ENCODE results near the gene PKNOX2. TPM values are rescaled to one million over a fixed set of nuclear protein-coding genes. Genes with fewer than 3 reads are reported as not detected.

PKNOX2 gene
- total RNA-seq, 1 donor from 2014 or later = 39.9 TPM

DNA sequence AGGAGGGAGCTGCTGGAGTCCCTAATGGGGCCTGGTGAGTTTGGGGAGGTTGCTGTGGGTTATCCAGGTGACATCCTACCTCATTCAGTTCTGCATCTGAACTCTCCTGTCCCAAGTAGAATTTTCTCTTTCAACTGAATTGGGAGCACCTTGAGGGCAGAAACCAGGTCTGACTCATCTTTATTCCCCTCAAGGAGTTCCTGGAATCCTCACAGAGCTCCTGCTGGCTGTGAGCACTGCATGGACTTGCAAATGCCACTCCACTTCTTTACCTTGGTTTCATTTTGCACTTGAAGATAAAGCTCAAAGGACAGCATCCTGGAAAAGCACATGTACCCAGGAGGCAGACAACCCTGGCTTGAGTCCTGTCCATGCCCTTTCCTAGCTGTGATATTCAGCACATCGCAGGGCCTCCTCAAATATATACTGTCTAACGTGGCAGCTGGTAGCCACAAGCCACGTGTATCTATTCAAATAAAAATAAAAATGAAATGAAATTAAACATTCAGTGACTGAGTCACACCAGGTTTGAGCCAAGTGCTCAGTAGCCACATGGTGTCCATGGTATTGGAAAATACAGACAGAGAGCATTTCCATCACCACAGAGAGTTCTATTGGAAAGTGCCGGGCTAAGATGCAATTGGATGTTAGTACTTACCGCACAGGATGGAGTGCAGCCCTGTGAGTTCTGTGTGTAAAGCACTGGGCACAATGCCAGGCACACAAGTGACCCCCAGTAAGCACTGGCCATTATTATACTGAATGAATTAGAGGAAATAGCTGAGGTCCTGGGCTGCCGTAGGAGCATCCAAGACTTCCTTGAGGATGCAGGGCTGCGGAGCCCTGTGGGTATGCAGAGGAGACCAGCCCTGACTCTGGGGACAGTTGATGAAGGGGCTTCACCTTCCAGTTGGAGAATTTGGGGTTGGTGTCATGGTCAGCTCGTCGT, 149.0 kb downstream of the PKNOX2 start:
- Mint-ChIP-seq H3K36me3 (ENCODE audit: insufficient read depth) (peaks cover 12% of the 10 kb centered on the region), H3K4me3 (ENCODE audit: low read depth) (no peak overlapping the region), H3K4me1 (ENCODE audit: low read depth) (no peaks in the 10 kb centered on the region), H3K27ac (no peak overlapping the region), H3K27me3 (no peaks in the 10 kb centered on the region), H3K9me3 (ENCODE audit: low read depth) (peaks cover 9% of the 10 kb centered on the region)
- DNase-seq (ENCODE audit: low spot score, unreplicated experiment) = no peak
- TF ChIP-seq, protein P1, sequence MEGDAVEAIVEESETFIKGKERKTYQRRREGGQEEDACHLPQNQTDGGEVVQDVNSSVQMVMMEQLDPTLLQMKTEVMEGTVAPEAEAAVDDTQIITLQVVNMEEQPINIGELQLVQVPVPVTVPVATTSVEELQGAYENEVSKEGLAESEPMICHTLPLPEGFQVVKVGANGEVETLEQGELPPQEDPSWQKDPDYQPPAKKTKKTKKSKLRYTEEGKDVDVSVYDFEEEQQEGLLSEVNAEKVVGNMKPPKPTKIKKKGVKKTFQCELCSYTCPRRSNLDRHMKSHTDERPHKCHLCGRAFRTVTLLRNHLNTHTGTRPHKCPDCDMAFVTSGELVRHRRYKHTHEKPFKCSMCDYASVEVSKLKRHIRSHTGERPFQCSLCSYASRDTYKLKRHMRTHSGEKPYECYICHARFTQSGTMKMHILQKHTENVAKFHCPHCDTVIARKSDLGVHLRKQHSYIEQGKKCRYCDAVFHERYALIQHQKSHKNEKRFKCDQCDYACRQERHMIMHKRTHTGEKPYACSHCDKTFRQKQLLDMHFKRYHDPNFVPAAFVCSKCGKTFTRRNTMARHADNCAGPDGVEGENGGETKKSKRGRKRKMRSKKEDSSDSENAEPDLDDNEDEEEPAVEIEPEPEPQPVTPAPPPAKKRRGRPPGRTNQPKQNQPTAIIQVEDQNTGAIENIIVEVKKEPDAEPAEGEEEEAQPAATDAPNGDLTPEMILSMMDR (IDR thresholded peaks at IDR 0.05; ENCODE audit: unreplicated experiment) = no peak

DNA sequence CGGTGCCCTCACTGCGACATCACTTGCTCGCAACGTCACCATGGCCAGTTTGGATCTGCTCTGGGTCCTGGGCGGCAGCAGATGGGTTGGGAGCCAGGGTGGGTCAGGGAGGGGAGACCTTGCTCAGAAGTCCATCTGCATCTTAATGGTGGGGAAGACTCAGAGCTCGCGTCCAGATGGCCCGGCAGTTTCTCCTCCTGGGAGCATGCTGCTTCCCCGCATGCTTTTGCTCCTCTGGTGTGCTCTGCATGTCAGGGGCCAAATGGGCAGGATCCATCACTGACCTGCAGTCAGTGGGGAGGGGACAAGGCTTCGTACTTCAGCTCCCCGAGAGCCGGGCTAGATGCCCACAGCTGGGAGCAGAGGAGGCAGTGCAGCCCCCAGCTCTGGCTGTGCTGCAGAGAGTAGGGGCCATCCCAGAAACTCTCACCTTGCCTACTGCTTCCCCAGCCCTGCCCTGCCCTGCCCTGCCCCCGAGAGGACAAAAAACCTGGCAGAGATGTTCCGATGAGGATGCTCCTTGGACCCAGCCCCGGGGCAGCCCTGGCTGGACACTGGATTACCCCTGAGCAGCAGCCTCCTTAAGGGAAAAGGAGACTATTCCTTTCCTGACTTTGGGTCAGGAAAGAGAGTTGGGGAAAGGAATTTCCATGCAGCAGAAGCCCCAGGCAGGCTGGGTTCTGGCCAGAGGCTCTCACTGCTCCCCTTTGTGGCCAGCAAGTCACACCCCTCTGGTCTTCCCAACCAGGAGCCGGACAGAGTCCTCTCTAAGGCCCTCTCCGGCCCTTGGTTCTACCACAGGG, 149.9 kb downstream of the PKNOX2 start:
- TF ChIP-seq, protein P1 (IDR thresholded peaks at IDR 0.05; ENCODE audit: unreplicated experiment) = no peak
- H3K4me1 Mint-ChIP-seq (ENCODE audit: low read depth) = no peaks in the 10 kb centered on the region
- peaks cover 16% of the 10 kb centered on the region for H3K36me3 Mint-ChIP-seq (ENCODE audit: insufficient read depth)
- no peaks in the 10 kb centered on the region for H3K27me3 Mint-ChIP-seq
- H3K27ac Mint-ChIP-seq = no peak overlapping the region
- DNase-seq (ENCODE audit: low spot score, unreplicated experiment) = no peak
- H3K9me3 Mint-ChIP-seq (ENCODE audit: low read depth) = peaks cover 13% of the 10 kb centered on the region
- no peak overlapping the region for H3K4me3 Mint-ChIP-seq (ENCODE audit: low read depth)

DNA sequence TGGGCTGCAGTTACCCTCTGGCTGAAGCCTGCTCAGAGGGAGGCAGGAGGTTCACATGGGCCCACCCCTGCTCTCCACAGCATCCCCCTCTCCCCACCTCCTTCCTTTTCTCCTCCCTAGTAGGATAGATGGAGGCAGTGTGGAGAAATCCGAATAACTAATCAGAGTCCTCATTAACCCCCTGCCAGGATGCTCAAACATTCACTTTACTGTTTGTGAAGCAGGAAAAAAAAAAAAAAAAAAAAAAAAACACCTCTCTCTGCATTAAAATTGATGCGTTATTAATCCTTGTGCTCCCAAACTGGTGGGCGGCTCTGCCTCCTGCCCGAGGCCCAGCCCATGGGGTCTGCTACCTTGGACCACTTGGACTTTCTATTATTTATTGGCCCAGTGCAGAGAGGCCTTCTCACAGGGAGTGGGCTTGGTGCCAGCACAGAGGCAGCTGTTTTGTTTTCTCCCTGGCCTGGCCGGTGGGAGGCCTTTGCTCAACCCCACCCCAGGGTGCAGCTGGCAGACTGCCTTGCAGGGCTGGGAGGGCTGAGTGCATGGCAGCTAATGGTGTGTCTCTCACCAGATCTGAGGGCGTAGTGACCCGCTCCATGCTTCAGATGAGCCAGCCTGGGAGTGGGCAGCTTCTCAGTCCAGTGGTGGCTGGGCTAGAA, 150.7 kb downstream of the PKNOX2 start:
- DNase-seq (ENCODE audit: low spot score, unreplicated experiment) = no peak
- H3K4me3 Mint-ChIP-seq (ENCODE audit: low read depth) = no peak overlapping the region
- TF ChIP-seq, protein P1 (IDR thresholded peaks at IDR 0.05; ENCODE audit: unreplicated experiment) = no peak
- H3K36me3 Mint-ChIP-seq (ENCODE audit: insufficient read depth) = peaks cover 16% of the 10 kb centered on the region
- H3K27ac Mint-ChIP-seq = no peak overlapping the region
- no peaks in the 10 kb centered on the region for H3K27me3 Mint-ChIP-seq
- H3K4me1 Mint-ChIP-seq (ENCODE audit: low read depth) = no peaks in the 10 kb centered on the region
- H3K9me3 Mint-ChIP-seq (ENCODE audit: low read depth) = peaks cover 13% of the 10 kb centered on the region

GRCh38 chr11:125317416-125317815, 152.9 kb downstream of the PKNOX2 start:
- Mint-ChIP-seq H3K9me3 (ENCODE audit: low read depth) (peaks cover 13% of the 10 kb centered on the region), H3K4me3 (ENCODE audit: low read depth) (no peak overlapping the region), H3K36me3 (ENCODE audit: insufficient read depth) (peaks cover 16% of the 10 kb centered on the region), H3K27me3 (no peaks in the 10 kb centered on the region), H3K4me1 (ENCODE audit: low read depth) (no peaks in the 10 kb centered on the region), H3K27ac (no peak overlapping the region)
- TF ChIP-seq, protein P1 (IDR thresholded peaks at IDR 0.05; ENCODE audit: unreplicated experiment) = no peak
- DNase-seq (ENCODE audit: low spot score, unreplicated experiment) = no peak

- TF ChIP-seq, protein P1 (IDR thresholded peaks at IDR 0.05; ENCODE audit: unreplicated experiment) = no peak
- Mint-ChIP-seq H3K4me1 (ENCODE audit: low read depth) (peaks cover 3% of the 10 kb centered on the region), H3K4me3 (ENCODE audit: low read depth) (no peak overlapping the region), H3K36me3 (ENCODE audit: insufficient read depth) (peaks cover 16% of the 10 kb centered on the region), H3K27ac (no peak overlapping the region), H3K9me3 (ENCODE audit: low read depth) (peaks cover 13% of the 10 kb centered on the region), H3K27me3 (no peaks in the 10 kb centered on the region)
- DNase-seq (ENCODE audit: low spot score, unreplicated experiment) = no peak
These were observed 155.1 kb downstream of the PKNOX2 start for GRCh38 chr11:125319649-125320048.

Measured in progenitor cell of endocrine pancreas (in vitro differentiated cells).